HFF-Myc (cell line): ENCODE data around the gene BMPER.
A peak's percentile ranks its signal among the peaks of the same experiment; 100 is the strongest.
"Not testable (repeated sequence)": the region's sequence is repeated elsewhere in the genome, so short reads cannot be mapped to it uniquely, and the experiment has no call there.

Experiments used
- DNase-seq: peaks from one replicate; pipeline ENCODE4 v3.0.0-alpha.2; 2011; ENCODE audit warnings: low read depth; ENCODE audit errors: extremely low read depth
- H3K4me3 ChIP-seq: replicated peaks from 2 replicates; pipeline ENCODE4 v1.5.1; 2011; ENCODE audit warnings: low read depth, mild to moderate bottlenecking, control low read depth, low read length
- TF ChIP-seq, protein P1 (sequence below): IDR thresholded peaks from 2 replicates; pipeline ENCODE4 v1.5.1; 2012; ENCODE audit warnings: mild to moderate bottlenecking, low read depth, low read length, control low read depth; ENCODE audit errors: missing control alignments

Gene BMPER

GRCh38 chr7:34162677-34163076, 257.3 kb downstream of the BMPER start:
- TF ChIP-seq, protein P1, sequence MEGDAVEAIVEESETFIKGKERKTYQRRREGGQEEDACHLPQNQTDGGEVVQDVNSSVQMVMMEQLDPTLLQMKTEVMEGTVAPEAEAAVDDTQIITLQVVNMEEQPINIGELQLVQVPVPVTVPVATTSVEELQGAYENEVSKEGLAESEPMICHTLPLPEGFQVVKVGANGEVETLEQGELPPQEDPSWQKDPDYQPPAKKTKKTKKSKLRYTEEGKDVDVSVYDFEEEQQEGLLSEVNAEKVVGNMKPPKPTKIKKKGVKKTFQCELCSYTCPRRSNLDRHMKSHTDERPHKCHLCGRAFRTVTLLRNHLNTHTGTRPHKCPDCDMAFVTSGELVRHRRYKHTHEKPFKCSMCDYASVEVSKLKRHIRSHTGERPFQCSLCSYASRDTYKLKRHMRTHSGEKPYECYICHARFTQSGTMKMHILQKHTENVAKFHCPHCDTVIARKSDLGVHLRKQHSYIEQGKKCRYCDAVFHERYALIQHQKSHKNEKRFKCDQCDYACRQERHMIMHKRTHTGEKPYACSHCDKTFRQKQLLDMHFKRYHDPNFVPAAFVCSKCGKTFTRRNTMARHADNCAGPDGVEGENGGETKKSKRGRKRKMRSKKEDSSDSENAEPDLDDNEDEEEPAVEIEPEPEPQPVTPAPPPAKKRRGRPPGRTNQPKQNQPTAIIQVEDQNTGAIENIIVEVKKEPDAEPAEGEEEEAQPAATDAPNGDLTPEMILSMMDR, result no peak
- no peak for DNase-seq
- no peak overlapping the region for H3K4me3 ChIP-seq

DNA sequence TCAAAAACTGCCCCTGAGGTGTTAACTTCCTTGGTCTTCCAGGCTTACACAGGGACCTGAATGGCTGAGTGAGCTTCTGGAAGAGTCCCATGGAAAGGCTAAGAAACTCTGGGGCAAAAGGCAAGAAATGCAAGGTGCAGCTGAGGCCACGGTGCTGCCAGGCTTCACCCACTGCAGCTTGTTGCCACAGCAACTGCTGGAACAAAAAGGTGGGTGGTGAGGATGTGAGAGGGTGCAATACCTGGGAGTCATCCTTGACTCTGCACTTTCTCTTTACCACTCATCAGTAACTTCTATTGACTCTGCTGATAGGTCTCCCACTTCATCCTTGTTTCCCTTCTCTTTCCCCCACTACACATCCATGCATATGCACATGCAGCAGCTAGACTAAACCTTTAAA, 258.6 kb downstream of the BMPER start:
- TF ChIP-seq, protein P1, result no peak

DNA sequence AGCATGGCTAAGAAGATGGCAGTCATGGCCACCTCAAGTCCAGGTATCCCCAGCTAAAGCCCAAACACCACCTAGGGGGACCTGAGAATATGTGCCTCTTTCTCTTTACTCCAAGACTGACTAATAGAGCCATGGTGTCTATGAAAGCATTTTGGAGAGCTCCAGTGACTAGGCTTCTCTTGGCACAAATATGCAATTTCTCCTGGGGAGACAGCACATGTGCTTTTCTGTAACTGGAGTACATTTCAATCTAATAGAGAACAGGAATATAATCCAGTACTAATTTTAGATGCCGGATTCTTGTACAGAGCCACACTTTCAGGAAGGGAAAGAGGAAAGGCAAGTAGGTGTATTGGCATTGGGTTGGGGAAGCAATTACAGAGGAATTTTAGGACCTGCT, 260.1 kb downstream of the BMPER start:
- DNase-seq, result no peak
- H3K4me3 ChIP-seq, result no peak overlapping the region
- TF ChIP-seq, protein P1, result no peak

More for the DNA sequence above, 258.6 kb downstream of the BMPER start:
- no peak for DNase-seq
- H3K4me3 ChIP-seq, result no peak overlapping the region

DNA sequence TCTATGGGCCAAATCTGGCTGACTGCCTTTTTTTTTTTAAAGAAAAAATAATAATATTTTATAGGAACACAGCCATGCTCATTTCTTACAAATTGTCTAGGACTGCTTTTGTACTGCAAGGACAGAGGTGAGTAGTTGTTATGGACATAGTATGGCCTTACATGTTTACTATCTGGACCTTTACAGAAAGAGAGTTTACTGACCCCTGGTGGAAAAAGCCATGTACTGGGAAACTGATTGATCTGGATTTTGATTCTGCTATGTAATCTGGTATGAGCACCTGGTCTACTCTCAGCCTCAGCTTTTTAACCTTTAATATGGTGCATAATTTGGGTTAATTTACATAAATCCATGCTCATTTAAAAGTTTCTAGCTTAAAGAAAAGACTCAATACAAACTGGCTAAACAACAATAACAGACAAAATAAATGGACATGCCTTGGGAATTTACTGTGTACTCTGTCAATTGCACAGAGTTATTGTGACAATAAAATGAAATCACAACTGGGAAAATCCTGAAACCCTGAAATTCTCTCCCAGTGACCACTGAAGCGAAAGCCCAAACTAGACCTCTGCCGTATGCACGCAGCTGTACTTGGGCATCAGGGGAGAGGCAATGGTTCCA, 260.7 kb downstream of the BMPER start:
- TF ChIP-seq, protein P1, result peak; percentile 64
- H3K4me3 ChIP-seq, result no peak overlapping the region
- no peak for DNase-seq

DNA sequence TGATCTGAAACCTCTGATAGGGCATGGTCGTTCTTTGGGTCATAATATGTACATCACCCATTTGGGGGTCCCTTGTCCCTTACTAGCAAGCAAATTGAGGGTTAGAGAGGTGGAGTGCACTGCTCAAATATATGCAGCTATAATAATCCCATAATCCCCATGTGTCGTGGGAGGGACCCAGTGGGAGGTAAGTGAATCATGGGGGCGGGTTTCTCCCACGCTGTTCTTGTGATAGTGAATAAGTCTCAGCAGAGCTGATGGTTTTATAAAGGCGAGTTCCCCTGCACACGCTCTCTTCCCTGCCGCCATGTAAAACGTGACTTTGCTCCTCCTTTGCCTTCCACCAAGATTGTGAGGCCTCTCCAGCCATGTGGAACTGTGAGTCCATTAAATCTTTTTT, 262.7 kb downstream of the BMPER start:
- no peak overlapping the region for H3K4me3 ChIP-seq
- no peak for DNase-seq
- TF ChIP-seq, protein P1, result no peak

DNA sequence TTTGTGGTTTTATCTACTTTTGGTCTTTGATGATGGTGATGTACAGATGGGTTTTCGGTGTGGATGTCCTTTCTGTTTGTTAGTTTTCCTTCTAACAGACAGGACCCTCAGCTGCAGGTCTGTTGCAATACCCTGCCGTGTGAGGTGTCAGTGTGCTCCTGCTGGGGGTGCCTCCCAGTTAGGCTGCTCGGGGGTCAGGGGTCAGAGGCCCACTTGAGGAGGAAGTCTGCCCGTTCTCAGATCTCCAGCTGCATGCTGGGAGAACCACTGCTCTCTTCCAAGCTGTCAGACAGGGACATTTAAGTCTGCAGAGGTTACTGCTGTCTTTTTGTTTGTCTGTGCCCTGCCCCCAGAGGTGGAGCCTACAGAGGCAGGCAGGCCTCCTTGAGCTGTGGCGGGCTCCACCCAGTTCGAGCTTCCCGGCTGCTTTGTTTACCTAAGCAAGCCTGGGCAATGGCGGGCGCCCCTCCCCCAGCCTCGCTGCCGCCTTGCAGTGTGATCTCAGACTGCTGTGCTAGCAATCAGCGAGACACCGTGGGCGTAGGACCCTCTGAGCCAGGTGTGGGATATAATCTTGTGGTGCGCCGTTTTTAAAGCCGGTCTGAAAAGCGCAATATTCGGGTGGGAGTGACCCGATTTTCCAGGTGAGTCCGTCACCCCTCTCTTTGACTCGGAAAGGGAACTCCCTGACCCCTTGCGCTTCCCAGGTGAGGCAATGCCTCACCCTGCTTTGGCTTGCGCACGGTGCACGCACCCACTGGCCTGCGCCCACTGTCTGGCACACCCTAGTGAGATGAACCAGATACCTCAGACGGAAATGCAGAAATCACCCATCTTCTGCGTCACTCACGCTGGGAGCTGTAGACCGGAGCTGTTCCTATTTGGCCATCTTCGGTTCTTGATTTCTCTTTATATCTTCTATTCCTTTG, 269.6 kb downstream of the BMPER start:
- DNase-seq, H3K4me3 ChIP-seq: not testable (repeated sequence)

DNA sequence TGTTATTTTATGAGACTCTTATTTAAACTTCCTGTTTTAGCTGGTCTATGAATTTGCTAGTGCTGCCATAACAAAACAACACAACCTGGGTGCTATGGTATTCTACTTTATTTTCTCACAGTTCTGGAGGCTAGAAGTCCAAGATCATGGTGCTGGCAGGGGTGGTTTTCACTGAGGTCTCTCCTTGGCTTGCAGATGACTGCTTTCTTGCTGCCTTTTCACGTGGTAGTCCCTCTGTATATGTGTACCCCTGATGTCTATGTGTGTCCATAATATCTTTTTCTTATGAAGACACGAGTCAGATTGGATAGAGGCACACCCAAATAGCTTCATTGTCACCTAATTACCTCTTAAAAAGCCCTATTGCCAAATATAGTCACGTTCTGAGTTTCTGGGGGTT, 270.5 kb downstream of the BMPER start:
- DNase-seq, result no peak
- H3K4me3 ChIP-seq, result no peak overlapping the region
- TF ChIP-seq, protein P1, result no peak
